Coronary artery (tissue), 2 donors: ENCODE results near the gene ULK4.
A peak's percentile ranks its signal among the peaks of the same experiment; 100 is the strongest.
"Not testable (repeated sequence)": the region's sequence is repeated elsewhere in the genome, so short reads cannot be mapped to it uniquely, and the experiment has no call there.

Experiments
- DNase-seq: peaks from one replicate; pipeline ENCODE4 v3.0.0-alpha.2; 2017; ENCODE audit warnings: low spot score
- H3K27ac ChIP-seq, 2 donors: fragments of 200-600 bp; sonication (generic); one replicate each; pipeline ENCODE4 v1.5.1; 2016 to 2019
- H3K4me3 ChIP-seq: fragments of 200-600 bp; sonication (generic); 2 replicates; pipeline ENCODE4 v1.5.1; 2016; ENCODE audit warnings: mild to moderate bottlenecking, moderate library complexity
- TF ChIP-seq, protein P1 (sequence below): fragments of 200-600 bp; sonication (generic); IDR thresholded peaks from one replicate; pipeline ENCODE4 v1.5.1; 2019; ENCODE audit warnings: antibody characterized with exemption

The ULK4 gene

DNA sequence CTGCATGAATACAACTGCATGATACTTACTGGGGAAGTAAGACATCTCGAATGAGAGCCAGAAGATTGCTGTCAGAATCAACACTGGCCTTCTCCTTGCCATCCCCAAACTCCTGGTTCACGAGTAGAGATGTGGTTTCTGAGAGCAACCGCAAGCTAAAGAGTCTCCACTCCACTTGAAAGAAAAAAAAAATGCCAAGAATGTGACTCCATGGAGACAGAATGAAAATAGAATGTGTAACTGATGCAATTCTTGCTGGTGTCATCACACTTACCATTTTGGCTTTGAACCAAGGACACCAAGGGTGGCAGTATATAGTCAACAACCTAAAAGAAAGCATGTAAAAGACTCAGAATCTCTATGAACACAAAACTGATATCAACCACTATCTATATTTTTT is 280.4 kb downstream of the ULK4 start:
- Histone ChIP-seq H3K27ac (no peak overlapping the region), H3K4me3 (peak overlapping the region; percentile 5)
- TF ChIP-seq, protein P1, sequence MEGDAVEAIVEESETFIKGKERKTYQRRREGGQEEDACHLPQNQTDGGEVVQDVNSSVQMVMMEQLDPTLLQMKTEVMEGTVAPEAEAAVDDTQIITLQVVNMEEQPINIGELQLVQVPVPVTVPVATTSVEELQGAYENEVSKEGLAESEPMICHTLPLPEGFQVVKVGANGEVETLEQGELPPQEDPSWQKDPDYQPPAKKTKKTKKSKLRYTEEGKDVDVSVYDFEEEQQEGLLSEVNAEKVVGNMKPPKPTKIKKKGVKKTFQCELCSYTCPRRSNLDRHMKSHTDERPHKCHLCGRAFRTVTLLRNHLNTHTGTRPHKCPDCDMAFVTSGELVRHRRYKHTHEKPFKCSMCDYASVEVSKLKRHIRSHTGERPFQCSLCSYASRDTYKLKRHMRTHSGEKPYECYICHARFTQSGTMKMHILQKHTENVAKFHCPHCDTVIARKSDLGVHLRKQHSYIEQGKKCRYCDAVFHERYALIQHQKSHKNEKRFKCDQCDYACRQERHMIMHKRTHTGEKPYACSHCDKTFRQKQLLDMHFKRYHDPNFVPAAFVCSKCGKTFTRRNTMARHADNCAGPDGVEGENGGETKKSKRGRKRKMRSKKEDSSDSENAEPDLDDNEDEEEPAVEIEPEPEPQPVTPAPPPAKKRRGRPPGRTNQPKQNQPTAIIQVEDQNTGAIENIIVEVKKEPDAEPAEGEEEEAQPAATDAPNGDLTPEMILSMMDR = no peak
- DNase-seq = no peak

DNA sequence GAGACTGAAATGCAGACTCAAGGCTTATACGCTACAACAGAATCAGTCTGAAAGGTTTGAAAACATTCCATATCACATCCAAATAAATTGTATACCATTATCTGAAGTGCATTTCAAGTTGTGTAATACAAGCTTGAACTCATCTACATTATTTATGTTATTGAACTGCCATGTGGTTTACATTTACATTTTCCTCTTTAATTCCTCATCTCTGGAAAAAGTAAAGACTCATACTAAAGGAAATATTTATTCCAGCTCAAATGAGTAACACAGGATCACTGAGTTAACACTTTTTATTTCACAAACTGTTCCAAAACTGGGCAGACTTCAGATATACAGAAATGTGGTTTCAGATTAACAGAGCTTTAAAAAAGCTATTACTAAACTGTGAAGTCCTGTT is 282.5 kb downstream of the ULK4 start:
- no peak overlapping the region for H3K4me3 ChIP-seq
- no peak overlapping the region for H3K27ac ChIP-seq
- DNase-seq = no peak
- TF ChIP-seq, protein P1 = no peak

DNA sequence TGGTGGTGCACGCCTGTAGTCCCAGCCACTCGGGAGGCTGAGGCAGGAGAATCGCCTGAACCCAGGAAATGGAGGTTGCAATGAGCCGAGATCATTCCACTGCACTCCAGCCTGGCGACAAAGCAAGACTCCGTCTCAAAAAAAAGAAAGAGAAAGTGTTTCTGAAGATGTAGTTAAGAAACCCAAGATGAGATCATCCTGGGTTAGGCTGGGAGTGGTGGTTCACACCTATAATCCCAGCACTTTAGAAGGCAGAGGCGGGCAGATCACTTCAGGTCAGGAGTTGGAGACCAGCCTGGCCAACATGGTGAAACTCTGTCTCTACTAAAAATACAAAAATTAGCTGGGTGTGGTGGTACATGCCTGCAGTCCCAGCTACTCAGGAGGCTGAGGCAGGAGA is 286.8 kb downstream of the ULK4 start:
- H3K27ac ChIP-seq, DNase-seq, H3K4me3 ChIP-seq: not testable (repeated sequence)

DNA sequence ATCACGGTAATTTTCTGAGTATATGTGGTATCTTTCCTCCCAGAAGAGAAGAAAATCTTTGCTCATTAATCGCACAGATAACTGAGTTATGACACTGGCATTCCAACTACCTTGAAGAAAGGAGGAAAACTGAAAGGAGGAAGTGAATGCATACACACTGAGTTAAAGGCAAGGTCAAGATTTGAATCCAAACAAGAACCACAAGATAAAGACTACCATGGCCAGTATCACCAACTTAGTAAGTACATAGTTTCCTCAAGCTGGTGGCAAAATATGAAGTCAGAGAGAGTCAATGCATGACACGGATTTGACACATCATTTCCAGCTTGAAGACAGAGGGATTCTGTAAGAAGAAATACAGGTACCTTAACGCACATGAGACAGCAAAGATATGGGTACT is 287.5 kb downstream of the ULK4 start:
- TF ChIP-seq, protein P1 = no peak
- no peak for DNase-seq
- Histone ChIP-seq H3K27ac (no peak overlapping the region), H3K4me3 (no peak overlapping the region)

DNA sequence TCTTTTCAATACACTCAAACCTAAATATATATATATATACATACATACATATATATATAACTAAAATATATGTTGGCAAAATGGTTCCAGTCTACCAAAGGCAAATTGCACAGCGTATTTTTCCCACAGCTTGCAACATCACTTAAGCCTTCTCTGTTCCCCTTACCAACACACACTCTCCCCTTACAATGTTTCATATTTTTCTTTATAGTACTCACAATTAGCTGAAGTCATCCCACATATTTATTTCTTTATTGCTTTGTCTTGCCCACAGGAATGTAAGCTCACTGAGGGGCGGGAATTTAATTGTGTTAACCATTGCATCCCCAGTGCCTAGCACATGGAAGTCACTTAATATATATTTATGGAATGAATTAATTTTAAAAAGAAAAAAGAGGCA is 288.3 kb downstream of the ULK4 start:
- TF ChIP-seq, protein P1 = no peak
- H3K27ac ChIP-seq = no peak overlapping the region
- DNase-seq = no peak
- H3K4me3 ChIP-seq = no peak overlapping the region

DNA sequence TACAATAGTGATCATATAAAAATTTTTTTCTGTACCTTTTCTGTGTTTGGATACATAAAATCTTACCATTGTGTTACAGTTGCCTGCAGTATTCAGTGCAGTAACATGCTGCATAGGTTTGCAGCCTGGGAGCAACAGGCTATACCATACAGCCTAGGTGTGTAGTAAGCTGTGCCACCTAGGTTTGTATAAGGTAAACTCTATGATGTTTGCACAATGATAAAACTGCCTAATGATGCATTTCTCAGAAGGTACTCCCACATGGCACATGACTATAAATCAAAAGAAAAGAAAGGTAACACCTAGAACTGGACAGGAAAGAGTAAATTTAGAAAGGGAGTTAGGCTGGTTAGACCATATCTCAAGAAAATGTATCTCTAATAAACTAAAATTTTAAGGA is 293.5 kb downstream of the ULK4 start:
- TF ChIP-seq, protein P1 = no peak
- H3K4me3 ChIP-seq = no peak overlapping the region
- no peak for DNase-seq
- no peak overlapping the region for H3K27ac ChIP-seq

DNA sequence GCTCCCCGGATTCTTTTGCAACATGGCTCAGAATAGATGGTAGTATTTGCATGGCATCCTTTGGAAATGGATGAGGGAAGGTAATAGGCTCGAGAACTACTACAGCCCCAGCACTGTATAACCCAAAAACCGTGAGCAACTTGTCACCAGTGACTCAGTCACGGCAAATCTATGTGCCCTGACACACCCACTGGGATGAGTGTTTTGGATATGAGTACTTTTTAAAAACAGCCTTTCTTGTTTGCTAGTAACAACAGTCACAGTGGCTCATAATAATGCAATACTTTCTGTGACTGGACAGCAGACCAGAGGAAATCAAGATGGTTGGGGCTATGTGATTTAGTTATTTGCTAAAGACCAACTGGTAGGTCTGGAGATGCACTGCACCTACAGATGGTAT is 299.6 kb downstream of the ULK4 start:
- Histone ChIP-seq H3K27ac (no peak overlapping the region), H3K4me3 (no peak overlapping the region)
- TF ChIP-seq, protein P1 = no peak
- no peak for DNase-seq

DNA sequence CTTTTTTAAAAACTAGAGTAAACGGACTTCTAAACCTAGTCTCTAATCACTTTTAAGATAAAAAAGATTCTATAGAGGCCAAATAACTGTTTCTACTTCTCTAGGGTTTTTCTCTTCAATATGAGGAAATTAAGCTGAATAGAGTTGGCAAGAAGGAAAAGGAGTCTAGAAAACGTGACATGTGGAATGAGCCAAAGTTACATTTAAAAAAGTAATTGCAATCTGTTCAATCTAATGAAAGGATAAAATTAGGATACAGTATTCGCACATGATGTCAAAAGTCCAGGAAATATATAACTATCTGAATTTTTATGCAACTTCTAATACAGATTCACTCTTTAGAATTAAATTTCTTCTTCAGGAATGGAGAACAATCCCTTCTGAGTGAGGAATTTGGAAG is 300.1 kb downstream of the ULK4 start:
- H3K27ac ChIP-seq = no peak overlapping the region
- no peak overlapping the region for H3K4me3 ChIP-seq
- DNase-seq = no peak
- TF ChIP-seq, protein P1 = no peak
